ENCODE results near the gene RBMS3. TPM values are rescaled to one million over a fixed set of nuclear protein-coding genes. Genes with fewer than 3 reads are reported as not detected.
"Not testable (repeated sequence)": the region's sequence is repeated elsewhere in the genome, so short reads cannot be mapped to it uniquely, and the experiment has no call there.

Gene RBMS3
- total RNA-seq, 3 donors from 2014 or later: 4.6 to 53.6 (median 11.7) TPM

GRCh38 chr3:29465836-29466235 is 185.0 kb downstream of the RBMS3 start:
- Histone ChIP-seq H3K4me3 (no peak overlapping the region), H3K36me3 (ENCODE audit: low read depth) (no peaks in the 10 kb centered on the region), H3K4me1 (ENCODE audit: low read depth) (no peaks in the 10 kb centered on the region), H3K9me3 (no peaks in the 10 kb centered on the region)
- no peak for DNase-seq
- intact Hi-C loops (cut with DNase I, micrococcal nuclease): no loop called here
- ATAC-seq: no peak
- TF ChIP-seq CTCF (IDR thresholded peaks at IDR 0.05): no peak

GRCh38 chr3:29466442-29466841 is 185.6 kb downstream of the RBMS3 start:
- no peaks in the 10 kb centered on the region for H3K9me3 ChIP-seq
- no peak for TF ChIP-seq CTCF (IDR thresholded peaks at IDR 0.05)
- no peaks in the 10 kb centered on the region for H3K4me1 ChIP-seq (ENCODE audit: low read depth)
- no peak overlapping the region for H3K4me3 ChIP-seq
- no peaks in the 10 kb centered on the region for H3K36me3 ChIP-seq (ENCODE audit: low read depth)
- ATAC-seq: no peak
- intact Hi-C loops (cut with DNase I, micrococcal nuclease): no loop called here
- DNase-seq: no peak

- no peak for DNase-seq
- Histone ChIP-seq H3K4me1 (ENCODE audit: low read depth) (no peaks in the 10 kb centered on the region), H3K4me3 (no peak overlapping the region), H3K36me3 (ENCODE audit: low read depth) (no peaks in the 10 kb centered on the region), H3K9me3 (no peaks in the 10 kb centered on the region)
- no peak for ATAC-seq
- intact Hi-C loops (cut with DNase I, micrococcal nuclease): no loop called here
- TF ChIP-seq CTCF (IDR thresholded peaks at IDR 0.05): no peak
Observed at GRCh38 chr3:29468187-29468586, 187.3 kb downstream of the RBMS3 start.

- ATAC-seq; intact Hi-C loops (cut with DNase I, micrococcal nuclease); H3K4me3 ChIP-seq; H3K36me3 ChIP-seq (ENCODE audit: low read depth); H3K9me3 ChIP-seq; H3K4me1 ChIP-seq (ENCODE audit: low read depth): not testable (repeated sequence)
- peak in 1 of 3 donors; percentile 43 for DNase-seq
Observed at GRCh38 chr3:29473481-29474170, 192.8 kb downstream of the RBMS3 start.

GRCh38 chr3:29475305-29475840 is 194.5 kb downstream of the RBMS3 start:
- no peak for TF ChIP-seq CTCF (IDR thresholded peaks at IDR 0.05)
- no peaks in the 10 kb centered on the region for H3K36me3 ChIP-seq (ENCODE audit: low read depth)
- intact Hi-C loops (cut with DNase I, micrococcal nuclease): no loop called here
- H3K9me3 ChIP-seq: no peaks in the 10 kb centered on the region
- no peak for ATAC-seq
- no peaks in the 10 kb centered on the region for H3K4me1 ChIP-seq (ENCODE audit: low read depth)
- no peak for DNase-seq
- H3K4me3 ChIP-seq: no peak overlapping the region

GRCh38 chr3:29475854-29476253 is 195.0 kb downstream of the RBMS3 start:
- no peak overlapping the region for H3K4me3 ChIP-seq
- DNase-seq (no peak), ATAC-seq (no peak)
- H3K9me3 ChIP-seq: no peaks in the 10 kb centered on the region
- intact Hi-C loops (cut with DNase I, micrococcal nuclease): no loop called here
- H3K36me3 ChIP-seq (ENCODE audit: low read depth): no peaks in the 10 kb centered on the region
- TF ChIP-seq CTCF (IDR thresholded peaks at IDR 0.05): no peak
- H3K4me1 ChIP-seq (ENCODE audit: low read depth): no peaks in the 10 kb centered on the region
